Mucosa of gallbladder (tissue), 1 donor: ENCODE data around the gene FCRL6. TPM values are rescaled to one million over a fixed set of nuclear protein-coding genes. Genes with fewer than 3 reads are reported as not detected.

Source experiments
- DNase-seq: peaks from one replicate; pipeline ENCODE4 v3.0.0-alpha.2; 2020; ENCODE audit warnings: low spot score
- total RNA-seq: library from RNA; stranded (reverse); gene quantifications from one replicate; pipeline ENCODE4 v1.2.1, GENCODE V29; 2021
- donor health status: DM: no; HTN: no; CAD: no.

Gene FCRL6
- total RNA-seq, 1 donor from 2014 or later, result 0.81 TPM

DNA sequence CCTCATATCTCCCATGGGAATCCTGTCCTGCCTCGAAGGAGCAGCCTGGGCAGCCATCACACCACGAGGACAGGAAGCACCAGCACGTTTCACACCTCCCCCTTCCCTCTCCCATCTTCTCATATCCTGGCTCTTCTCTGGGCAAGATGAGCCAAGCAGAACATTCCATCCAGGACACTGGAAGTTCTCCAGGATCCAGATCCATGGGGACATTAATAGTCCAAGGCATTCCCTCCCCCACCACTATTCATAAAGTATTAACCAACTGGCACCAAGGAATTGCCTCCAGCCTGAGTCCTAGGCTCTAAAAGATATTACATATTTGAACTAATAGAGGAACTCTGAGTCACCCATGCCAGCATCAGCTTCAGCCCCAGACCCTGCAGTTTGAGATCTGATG is 33.2 kb downstream of the FCRL6 start:
- DNase-seq, result no peak

DNA sequence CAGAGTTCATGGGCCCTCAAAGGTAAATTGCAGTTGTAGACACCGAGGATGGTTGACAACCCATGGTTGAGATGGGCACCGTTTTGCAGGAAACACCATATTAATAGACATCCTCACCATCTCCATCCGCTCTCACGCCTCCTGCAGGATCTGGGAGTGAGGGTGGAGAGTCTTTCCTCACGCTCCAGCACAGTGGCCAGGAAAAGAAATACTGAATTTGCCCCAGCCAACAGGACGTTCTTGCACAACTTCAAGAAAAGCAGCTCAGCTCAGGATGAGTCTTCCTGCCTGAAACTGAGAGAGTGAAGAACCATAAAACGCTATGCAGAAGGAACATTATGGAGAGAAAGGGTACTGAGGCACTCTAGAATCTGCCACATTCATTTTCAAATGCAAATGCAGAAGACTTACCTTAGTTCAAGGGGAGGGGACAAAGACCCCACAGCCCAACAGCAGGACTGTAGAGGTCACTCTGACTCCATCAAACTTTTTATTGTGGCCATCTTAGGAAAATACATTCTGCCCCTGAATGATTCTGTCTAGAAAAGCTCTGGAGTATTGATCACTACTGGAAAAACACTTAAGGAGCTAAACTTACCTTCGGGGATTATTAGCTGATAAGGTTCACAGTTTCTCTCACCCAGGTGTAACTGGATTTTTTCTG is 33.8 kb downstream of the FCRL6 start:
- DNase-seq, result no peak

DNA sequence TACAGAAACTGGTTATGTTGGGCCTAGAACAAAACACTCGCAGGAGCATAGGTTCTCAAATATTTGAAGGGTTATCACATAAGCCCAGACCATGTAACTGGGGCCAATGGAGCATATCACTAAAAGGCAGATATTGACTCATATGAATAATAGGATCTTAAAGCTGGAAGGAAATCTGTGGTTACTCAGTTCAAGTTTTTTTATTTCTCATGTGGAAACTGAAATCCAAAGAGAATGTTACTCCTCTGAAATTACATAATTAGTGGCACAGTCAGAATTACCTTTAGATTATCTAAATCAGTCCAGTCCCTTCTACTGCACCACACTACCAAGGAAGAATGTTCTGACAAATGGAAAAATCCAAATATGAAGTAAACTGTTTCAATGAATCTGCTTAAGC is 36.6 kb downstream of the FCRL6 start:
- DNase-seq, result no peak

DNA sequence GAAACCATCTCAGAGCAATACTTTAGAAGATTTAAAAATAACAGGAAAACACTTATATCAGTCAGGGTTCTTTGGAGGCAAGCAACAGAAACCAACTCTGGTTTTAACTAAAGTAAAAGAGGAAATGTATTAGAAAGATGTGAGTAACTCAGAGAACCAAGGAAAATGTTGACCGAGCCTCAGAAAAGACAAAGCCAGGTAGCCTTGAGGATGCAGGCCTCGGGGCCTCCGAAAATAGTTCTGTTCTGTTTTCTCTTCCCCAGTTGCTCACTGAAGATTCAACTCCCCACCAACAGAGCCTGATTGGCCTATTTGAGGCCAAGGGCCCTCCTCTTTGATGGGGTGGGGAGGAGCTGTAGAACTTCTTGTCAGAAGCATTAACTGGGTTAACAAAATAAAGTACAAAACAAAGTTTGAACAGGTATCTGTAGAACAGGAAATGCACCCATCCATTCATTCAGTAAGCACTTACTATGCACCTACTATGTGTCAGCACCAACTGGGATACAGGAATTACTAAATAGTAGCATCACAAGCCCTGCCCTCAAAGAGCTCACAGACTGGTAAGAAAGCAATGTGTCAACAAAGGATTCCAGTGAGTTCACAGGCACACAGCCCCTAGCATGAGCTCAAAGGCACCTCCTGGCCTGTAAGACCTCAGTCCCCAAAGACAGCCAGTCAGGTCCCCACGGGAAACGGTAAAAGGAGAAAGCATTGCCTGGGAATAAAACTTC is 37.1 kb downstream of the FCRL6 start:
- no peak for DNase-seq

- no peak for DNase-seq
These were observed 39.6 kb downstream of the FCRL6 start for GRCh38 chr1:159841749-159842148.

GRCh38 chr1:159843459-159843858 is 41.3 kb downstream of the FCRL6 start:
- no peak for DNase-seq

DNA sequence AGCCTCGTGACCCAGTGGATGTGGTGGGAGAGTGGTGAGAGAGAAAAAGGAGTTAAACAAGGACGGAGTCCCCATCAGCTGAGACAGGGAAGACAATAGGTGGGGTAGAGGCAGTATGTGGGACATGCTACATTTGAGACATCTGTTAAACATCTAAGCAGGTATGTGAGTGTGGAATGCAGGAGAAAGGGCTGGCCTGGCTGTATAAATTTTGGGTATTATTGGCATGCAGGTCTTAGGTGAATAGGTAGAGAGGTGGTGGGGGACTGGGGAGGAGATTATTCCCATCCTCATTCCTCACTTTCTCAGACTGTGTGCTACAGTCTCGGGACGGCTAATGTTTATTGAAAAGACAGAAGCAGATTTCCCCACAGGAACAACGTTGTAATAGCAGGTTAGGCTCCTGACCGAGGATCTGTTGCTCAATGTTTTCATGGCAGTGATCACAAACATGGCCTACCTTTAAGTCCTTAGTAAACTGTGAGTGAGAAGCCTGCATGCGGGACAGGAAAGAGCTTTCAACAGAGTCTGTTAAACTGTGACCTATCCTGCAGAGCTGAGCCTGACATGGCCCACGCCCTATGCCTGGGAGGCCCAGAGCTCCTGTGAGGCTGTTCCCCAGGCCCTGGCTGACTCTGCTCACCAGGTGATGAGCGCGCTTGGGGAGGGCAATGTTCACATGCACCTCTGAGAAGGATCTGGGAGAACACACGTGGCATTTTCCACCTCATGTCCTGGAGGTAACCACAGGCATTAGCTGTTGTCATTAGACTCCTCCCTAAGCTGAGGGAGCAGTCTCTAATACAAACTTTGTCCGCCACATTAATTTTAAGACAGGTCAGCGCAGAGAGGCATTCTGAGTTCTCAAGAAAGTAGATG is 43.8 kb downstream of the FCRL6 start:
- no peak for DNase-seq

DNA sequence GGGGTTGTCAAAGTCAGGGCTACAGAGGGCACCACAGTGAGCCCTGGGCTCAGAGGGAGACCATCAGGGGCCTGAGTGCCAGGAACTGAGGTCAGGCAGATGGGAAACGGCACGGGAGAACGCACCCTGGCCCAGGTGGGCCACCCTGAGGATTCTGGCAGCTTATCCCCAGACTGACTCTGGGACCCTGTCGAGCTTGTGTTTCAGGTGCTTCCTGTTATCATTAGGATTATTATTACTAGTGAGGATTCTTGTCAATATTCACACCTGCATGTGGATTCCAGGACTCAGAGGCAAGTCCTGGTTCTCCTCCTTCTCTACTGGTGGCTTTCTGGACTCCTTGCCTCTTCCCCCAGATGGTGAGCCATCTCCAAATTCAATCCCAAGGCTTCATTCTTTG is 45.1 kb downstream of the FCRL6 start:
- no peak for DNase-seq

GRCh38 chr1:159848326-159848725 is 46.2 kb downstream of the FCRL6 start:
- no peak for DNase-seq

DNA sequence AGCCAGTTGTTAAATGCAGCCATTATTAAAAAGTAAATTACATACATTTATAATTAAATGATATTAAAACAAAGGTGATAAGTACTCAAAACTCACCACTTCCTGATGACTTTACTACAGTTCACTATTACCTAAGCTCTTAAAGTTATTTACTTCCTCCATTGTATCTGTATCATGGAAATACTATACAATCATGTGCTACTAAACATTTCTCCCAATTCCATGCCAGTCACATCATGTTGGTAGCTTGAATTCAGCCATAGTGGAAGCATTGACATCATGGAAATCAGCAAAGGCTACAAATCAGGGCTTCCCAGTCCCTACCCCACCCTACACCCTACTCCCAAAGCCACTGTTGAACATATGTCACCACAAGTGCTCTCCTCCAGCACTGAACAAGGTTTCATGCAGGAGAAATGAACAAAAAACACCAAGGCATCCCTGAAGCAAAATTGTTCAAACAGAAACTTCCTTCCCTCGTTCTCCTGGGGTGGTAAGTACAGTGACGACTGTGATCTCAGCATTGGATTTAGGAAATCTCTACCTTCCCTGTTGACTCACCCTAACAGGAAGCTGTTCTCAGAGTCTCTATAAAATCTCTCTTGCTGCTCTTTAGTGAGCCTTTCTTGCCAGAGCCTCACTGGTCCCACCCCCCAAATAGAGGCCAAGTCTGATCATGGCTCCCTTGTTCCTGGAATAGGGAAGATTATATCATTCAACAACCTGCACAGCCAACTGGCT is 47.6 kb downstream of the FCRL6 start:
- no peak for DNase-seq

DNA sequence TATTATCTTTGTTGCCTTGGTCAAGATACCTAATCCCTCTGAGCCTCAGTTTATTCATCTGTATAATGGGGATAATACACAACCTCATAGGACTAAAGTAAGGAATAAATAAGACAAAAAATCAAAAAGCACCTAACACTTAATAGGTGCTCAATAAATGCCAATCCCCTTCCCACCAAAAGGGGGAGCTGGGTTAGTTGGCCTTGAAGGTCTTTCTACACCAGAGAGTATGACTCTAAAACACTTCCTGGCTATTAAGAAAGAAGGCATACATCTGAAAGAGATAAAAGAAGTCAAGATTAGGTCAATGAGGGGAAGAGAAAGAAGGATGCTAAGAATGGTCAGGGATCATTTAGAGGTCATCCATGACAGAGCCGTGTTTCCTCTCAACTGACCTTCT is 49.2 kb downstream of the FCRL6 start:
- DNase-seq, result no peak

- no peak for DNase-seq
These were observed 51.4 kb downstream of the FCRL6 start for GRCh38 chr1:159853417-159854115.

- DNase-seq, result peak; percentile 67
These were observed 52.0 kb downstream of the FCRL6 start for GRCh38 chr1:159854116-159854692.

DNA sequence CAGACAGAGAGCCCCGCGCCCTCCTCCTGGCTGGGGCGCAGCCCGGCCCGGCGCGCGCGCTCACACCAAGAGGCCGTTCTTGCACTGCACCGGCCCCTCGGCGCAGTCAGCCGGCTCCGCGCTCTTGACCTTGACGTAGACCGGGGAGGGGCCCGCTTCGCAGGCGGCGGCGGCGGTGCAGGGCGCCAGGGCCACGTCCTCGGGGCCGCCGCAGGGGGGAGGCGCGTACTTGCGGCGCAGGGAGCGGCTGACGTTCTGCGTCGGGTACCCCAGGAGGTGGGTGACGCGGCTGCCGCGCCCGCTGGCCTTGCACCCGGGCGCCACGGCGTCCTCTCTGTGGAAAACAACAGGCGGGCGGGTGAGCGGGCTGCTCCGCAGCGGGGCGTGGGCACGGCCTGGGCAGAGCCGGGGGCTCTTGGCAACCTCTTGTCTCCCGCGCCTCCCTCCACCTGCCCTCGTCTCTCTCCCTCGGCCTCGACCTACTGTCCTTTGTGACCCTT is 52.6 kb downstream of the FCRL6 start:
- DNase-seq, result peak; percentile 83

GRCh38 chr1:159855709-159856108 is 53.5 kb downstream of the FCRL6 start:
- DNase-seq, result no peak

DNA sequence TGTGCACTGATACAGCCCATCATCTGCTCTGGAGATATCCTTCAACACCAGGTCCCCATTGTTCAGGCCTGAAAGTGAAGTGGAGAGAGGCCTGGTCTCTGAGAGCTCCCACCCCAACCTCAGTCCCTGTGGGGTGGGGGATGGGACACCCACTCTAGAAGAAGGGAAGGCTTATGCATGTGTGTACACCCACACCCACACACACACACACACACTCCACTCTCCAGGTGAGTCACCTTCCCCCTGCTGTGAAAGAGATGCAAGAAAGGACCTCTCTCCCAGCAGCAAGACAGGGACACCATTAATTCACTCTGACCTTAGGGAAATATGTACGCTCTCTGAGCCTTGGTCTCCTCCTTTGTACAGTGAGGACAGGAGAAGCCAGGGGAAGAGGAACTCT is 54.4 kb downstream of the FCRL6 start:
- no peak for DNase-seq

DNA sequence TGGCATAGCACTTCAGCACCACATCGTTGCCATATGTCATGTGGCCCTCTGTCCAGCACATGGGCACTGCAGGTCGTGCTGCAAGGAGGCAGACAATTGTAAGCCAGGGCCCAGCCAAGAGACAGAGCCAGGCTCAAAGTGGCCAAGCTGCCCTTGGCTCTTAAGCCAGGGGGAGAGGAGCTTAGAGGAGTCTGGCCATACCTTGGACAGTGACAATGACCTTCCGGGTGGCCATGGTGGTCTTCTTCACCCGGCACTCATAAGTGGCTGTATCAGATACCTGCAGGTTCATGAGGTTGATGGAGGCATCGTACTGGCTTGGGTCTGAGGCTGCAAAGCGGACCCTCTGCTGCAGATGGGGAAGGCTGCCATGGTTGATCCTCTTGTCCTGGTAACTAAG is 55.7 kb downstream of the FCRL6 start:
- no peak for DNase-seq

GRCh38 chr1:159859767-159860322 is 57.7 kb downstream of the FCRL6 start:
- DNase-seq, result no peak

- no peak for DNase-seq
These were observed 58.3 kb downstream of the FCRL6 start for GRCh38 chr1:159860456-159860855.

DNA sequence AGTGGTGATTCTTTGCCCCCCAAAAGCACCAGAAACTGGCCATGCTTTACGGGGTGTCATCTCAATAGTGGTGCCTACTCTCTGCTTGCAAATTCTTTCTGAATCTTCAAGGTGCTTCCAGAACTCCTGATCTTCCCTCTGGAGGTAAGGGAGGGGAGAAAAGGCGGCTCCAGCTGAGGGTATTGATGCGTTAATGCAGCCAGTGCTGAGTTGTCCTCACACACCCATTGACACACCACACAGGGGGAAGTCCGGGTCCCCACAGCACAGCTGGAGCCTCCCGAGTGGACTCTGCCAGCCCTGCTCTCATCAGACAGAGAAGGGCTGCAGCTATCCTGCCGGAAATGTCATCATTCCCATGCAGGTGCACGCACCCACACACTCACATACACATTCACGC is 59.1 kb downstream of the FCRL6 start:
- no peak for DNase-seq
